ENCODE results near the gene YIPF7.

GRCh38 chr4:44675366-44675765 is 23.9 kb upstream of the YIPF7 start:
- TF ChIP-seq, protein P1, sequence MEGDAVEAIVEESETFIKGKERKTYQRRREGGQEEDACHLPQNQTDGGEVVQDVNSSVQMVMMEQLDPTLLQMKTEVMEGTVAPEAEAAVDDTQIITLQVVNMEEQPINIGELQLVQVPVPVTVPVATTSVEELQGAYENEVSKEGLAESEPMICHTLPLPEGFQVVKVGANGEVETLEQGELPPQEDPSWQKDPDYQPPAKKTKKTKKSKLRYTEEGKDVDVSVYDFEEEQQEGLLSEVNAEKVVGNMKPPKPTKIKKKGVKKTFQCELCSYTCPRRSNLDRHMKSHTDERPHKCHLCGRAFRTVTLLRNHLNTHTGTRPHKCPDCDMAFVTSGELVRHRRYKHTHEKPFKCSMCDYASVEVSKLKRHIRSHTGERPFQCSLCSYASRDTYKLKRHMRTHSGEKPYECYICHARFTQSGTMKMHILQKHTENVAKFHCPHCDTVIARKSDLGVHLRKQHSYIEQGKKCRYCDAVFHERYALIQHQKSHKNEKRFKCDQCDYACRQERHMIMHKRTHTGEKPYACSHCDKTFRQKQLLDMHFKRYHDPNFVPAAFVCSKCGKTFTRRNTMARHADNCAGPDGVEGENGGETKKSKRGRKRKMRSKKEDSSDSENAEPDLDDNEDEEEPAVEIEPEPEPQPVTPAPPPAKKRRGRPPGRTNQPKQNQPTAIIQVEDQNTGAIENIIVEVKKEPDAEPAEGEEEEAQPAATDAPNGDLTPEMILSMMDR (IDR thresholded peaks at IDR 0.05) = no peak
- no peak for TF ChIP-seq RAD21 (IDR thresholded peaks at IDR 0.05; ENCODE audit: low read length)
- no peak for TF ChIP-seq POLR2AphosphoS5 (IDR thresholded peaks at IDR 0.05; ENCODE audit: low read depth, low read length)
- TF ChIP-seq GABPA (IDR thresholded peaks at IDR 0.05; ENCODE audit: low read depth) = no peak
- TF ChIP-seq RXRA (IDR thresholded peaks at IDR 0.05; ENCODE audit: borderline replicate concordance, low read depth) = no peak
- no peak for TF ChIP-seq EP300 (IDR thresholded peaks at IDR 0.05; ENCODE audit: borderline replicate concordance in 1 of 2, low read depth in 1 of 2, low read length in 1 of 2)
- no peak for TF ChIP-seq MXI1 (IDR thresholded peaks at IDR 0.05; ENCODE audit: low read depth, low read length)
